Measurements from ENCODE around the gene CCDC137.

The CCDC137 gene

DNA sequence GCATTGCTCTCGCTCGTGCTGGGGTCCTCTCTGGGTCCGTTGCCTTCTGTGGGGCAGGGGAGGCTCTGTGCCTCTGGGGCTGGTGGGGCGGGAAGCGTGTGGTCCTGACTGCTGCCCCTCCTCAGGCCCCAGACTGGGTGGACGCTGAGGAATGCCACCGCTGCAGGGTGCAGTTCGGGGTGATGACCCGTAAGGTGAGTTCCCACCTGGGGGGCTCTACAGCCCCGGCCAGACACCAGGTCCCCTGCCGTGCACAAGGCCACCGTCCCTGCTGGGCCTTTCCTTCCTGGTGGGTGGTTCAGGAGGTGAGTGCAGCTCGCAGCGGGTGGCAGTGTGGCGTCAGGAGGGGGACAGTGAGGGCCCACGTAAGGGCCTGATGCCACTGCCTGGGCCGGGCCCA lies 24.0 kb downstream of the CCDC137 start:
- Histone ChIP-seq H3K27me3 (ENCODE audit: control insufficient read depth in 2 of 2, insufficient read depth in 2 of 2, low read length in 2 of 2) (no peaks in the 10 kb centered on the region), H3K9me3 (ENCODE audit: control insufficient read depth in 2 of 2, low read length in 2 of 2) (no peaks in the 10 kb centered on the region), H3K27ac (ENCODE audit: low read depth in 2 of 2, low read length in 2 of 2) (no peak overlapping the region), H3K4me1 (ENCODE audit: control insufficient read depth in 2 of 2, insufficient read depth in 2 of 2, low read length in 2 of 2) (peaks cover 0 to 2% of the 10 kb centered on the region in 2 donors), H3K9ac (ENCODE audit: low read depth in 1 of 2, low read length in 2 of 2) (no peak overlapping the region), H3K36me3 (ENCODE audit: control insufficient read depth in 2 of 2, insufficient read depth in 2 of 2, low read length in 2 of 2) (peaks cover 80 to 86% of the 10 kb centered on the region in 2 donors), H3K4me3 (ENCODE audit: low read length in 2 of 2) (no peak overlapping the region)

DNA sequence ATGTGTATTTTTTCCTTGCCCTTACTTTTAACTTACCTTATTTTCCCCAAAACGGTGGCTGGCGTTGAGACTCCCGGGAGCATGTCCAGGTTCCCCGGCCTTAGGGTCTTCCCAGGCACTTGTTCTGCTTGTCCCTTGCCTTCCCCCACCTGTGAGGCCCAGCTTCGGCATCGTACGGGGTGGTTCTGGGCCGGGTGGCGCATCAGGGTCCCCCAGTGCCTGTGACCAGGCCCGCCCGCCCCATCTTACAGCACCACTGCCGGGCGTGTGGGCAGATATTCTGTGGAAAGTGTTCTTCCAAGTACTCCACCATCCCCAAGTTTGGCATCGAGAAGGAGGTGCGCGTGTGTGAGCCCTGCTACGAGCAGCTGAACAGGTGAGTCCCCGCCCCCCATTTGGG lies 24.7 kb downstream of the CCDC137 start:
- Histone ChIP-seq H3K36me3 (ENCODE audit: control insufficient read depth in 2 of 2, insufficient read depth in 2 of 2, low read length in 2 of 2) (peaks cover 82 to 89% of the 10 kb centered on the region in 2 donors), H3K9me3 (ENCODE audit: control insufficient read depth in 2 of 2, low read length in 2 of 2) (no peaks in the 10 kb centered on the region), H3K9ac (ENCODE audit: low read depth in 1 of 2, low read length in 2 of 2) (no peak overlapping the region), H3K27me3 (ENCODE audit: control insufficient read depth in 2 of 2, insufficient read depth in 2 of 2, low read length in 2 of 2) (no peaks in the 10 kb centered on the region), H3K4me3 (ENCODE audit: low read length in 2 of 2) (no peak overlapping the region), H3K27ac (ENCODE audit: low read depth in 2 of 2, low read length in 2 of 2) (no peak overlapping the region), H3K4me1 (ENCODE audit: control insufficient read depth in 2 of 2, insufficient read depth in 2 of 2, low read length in 2 of 2) (no peaks in the 10 kb centered on the region)

DNA sequence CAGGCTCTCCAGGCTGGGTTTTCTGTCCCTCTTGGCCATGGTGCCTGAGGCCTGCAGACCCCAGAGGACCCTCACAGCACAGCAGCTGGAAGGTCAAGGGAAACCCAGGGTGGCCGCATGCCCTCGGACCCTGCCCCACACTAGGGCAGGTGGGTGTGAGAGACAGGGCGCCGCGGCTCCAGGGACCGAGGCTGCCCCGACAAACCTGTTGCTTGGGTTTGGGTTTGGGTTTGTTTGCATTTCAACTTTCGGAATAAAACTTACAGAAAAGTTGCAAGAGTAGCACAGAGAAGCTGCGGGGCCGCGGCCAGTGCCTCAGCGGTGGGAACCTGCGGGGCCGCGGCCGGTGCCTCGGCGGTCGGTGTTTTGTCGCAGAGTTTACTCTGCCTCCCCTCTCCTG lies 25.1 kb downstream of the CCDC137 start:
- no peak overlapping the region for H3K9ac ChIP-seq (ENCODE audit: low read depth in 1 of 2, low read length in 2 of 2)

DNA sequence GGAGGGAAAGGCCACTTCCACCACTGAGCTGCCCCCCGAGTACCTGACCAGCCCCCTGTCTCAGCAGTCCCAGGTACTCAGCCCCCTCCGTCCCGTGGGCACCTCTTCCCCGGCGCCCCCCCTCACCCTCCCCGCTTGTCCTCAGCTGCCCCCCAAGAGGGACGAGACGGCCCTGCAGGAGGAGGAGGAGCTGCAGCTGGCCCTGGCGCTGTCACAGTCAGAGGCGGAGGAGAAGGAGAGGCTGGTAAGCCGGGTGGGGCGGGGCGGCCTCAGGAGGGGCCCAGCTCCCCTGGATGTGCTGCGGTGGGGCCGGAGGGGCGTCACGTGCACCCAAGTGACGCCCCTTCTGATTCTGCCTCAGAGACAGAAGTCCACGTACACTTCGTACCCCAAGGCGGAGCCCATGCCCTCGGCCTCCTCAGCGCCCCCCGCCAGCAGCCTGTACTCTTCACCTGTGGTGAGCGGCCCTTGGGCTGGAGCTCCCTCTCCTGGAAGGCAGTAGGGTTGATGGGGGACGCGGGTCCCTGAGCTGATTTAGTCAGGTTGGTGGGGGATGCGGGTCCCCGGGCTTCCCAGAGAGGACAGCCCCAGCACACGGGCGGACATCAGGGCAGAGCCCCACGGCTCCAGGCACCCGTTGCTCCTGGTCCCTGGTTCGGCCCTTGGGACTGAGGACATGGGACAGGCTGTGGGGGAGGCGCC lies 27.1 kb downstream of the CCDC137 start:
- H3K4me1 ChIP-seq (ENCODE audit: control insufficient read depth in 2 of 2, insufficient read depth in 2 of 2, low read length in 2 of 2): no peaks in the 10 kb centered on the region
- no peak overlapping the region for H3K27ac ChIP-seq (ENCODE audit: low read depth in 2 of 2, low read length in 2 of 2)
- no peak overlapping the region for H3K9ac ChIP-seq (ENCODE audit: low read depth in 1 of 2, low read length in 2 of 2)
- no peak overlapping the region for H3K4me3 ChIP-seq (ENCODE audit: low read length in 2 of 2)
- H3K27me3 ChIP-seq (ENCODE audit: control insufficient read depth in 2 of 2, insufficient read depth in 2 of 2, low read length in 2 of 2): no peaks in the 10 kb centered on the region
- H3K9me3 ChIP-seq (ENCODE audit: control insufficient read depth in 2 of 2, low read length in 2 of 2): no peaks in the 10 kb centered on the region
- peaks cover 81 to 85% of the 10 kb centered on the region in 2 donors for H3K36me3 ChIP-seq (ENCODE audit: control insufficient read depth in 2 of 2, insufficient read depth in 2 of 2, low read length in 2 of 2)

More for the DNA sequence above, 25.1 kb downstream of the CCDC137 start:
- H3K36me3 ChIP-seq (ENCODE audit: control insufficient read depth in 2 of 2, insufficient read depth in 2 of 2, low read length in 2 of 2): peaks cover 81 to 89% of the 10 kb centered on the region in 2 donors
- no peak overlapping the region for H3K27ac ChIP-seq (ENCODE audit: low read depth in 2 of 2, low read length in 2 of 2)
- H3K9me3 ChIP-seq (ENCODE audit: control insufficient read depth in 2 of 2, low read length in 2 of 2): no peaks in the 10 kb centered on the region
- no peak overlapping the region for H3K4me3 ChIP-seq (ENCODE audit: low read length in 2 of 2)
- no peaks in the 10 kb centered on the region for H3K27me3 ChIP-seq (ENCODE audit: control insufficient read depth in 2 of 2, insufficient read depth in 2 of 2, low read length in 2 of 2)
- no peaks in the 10 kb centered on the region for H3K4me1 ChIP-seq (ENCODE audit: control insufficient read depth in 2 of 2, insufficient read depth in 2 of 2, low read length in 2 of 2)

DNA sequence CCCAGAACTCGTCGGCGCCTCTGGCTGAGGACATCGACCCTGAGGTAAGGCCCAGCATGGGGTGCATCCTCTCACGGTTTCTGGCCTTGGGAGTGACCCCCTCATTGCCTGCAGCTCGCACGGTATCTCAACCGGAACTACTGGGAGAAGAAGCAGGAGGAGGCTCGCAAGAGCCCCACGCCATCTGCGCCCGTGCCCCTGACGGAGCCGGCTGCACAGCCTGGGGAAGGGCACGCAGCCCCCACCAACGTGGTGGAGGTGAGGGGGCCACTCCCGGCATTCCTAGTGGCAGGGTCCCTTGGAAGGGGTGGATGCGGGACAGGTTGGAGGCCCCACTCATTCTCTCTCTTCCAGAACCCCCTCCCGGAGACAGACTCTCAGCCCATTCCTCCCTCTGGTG lies 28.3 kb downstream of the CCDC137 start:
- Histone ChIP-seq H3K4me1 (ENCODE audit: control insufficient read depth in 2 of 2, insufficient read depth in 2 of 2, low read length in 2 of 2) (no peaks in the 10 kb centered on the region), H3K27me3 (ENCODE audit: control insufficient read depth in 2 of 2, insufficient read depth in 2 of 2, low read length in 2 of 2) (no peaks in the 10 kb centered on the region), H3K36me3 (ENCODE audit: control insufficient read depth in 2 of 2, insufficient read depth in 2 of 2, low read length in 2 of 2) (peaks cover 74 to 83% of the 10 kb centered on the region in 2 donors), H3K9me3 (ENCODE audit: control insufficient read depth in 2 of 2, low read length in 2 of 2) (no peaks in the 10 kb centered on the region), H3K27ac (ENCODE audit: low read depth in 2 of 2, low read length in 2 of 2) (no peak overlapping the region), H3K4me3 (ENCODE audit: low read length in 2 of 2) (no peak overlapping the region), H3K9ac (ENCODE audit: low read depth in 1 of 2, low read length in 2 of 2) (no peak overlapping the region)

DNA sequence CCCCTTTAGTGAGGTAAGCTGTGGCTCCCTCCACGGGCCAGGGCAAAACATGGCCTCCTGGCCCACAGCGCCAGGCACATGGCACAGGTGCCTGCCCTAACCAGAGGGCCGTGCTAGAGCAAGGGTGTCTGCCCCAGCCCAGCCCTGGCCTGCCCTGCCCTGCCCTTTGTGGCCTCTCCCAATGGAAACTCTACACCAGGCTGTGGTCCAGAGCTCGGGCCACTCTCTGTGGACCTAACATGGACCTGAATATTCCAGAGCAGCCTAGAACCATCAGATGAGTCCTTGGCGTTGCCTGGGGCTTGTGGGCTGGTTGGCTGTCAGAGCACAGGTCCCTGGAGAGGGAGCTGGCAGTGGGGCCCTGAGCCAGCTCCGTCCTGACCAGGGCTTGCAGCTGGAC lies 28.7 kb downstream of the CCDC137 start:
- H3K4me3 ChIP-seq (ENCODE audit: low read length in 2 of 2): no peak overlapping the region
- H3K9me3 ChIP-seq (ENCODE audit: control insufficient read depth in 2 of 2, low read length in 2 of 2): no peaks in the 10 kb centered on the region
- H3K27ac ChIP-seq (ENCODE audit: low read depth in 2 of 2, low read length in 2 of 2): no peak overlapping the region
- no peaks in the 10 kb centered on the region for H3K4me1 ChIP-seq (ENCODE audit: control insufficient read depth in 2 of 2, insufficient read depth in 2 of 2, low read length in 2 of 2)
- H3K36me3 ChIP-seq (ENCODE audit: control insufficient read depth in 2 of 2, insufficient read depth in 2 of 2, low read length in 2 of 2): peaks cover 73 to 79% of the 10 kb centered on the region in 2 donors
- no peaks in the 10 kb centered on the region for H3K27me3 ChIP-seq (ENCODE audit: control insufficient read depth in 2 of 2, insufficient read depth in 2 of 2, low read length in 2 of 2)
- no peak overlapping the region for H3K9ac ChIP-seq (ENCODE audit: low read depth in 1 of 2, low read length in 2 of 2)

DNA sequence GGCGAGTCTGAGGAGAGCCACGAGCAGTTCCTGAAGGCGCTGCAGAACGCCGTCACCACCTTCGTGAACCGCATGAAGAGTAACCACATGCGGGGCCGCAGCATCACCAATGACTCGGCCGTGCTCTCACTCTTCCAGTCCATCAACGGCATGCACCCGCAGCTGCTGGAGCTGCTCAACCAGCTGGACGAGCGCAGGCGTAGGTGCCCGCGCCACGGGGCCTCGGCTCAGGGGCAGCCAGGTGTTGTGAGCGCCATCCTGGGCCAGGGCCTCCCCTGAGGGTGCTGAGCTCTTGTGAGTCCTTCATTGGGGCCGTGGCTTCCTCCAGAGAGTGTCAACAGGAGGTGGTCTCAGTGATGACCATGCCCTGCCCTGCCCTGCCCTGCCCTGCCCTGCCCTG lies 29.3 kb downstream of the CCDC137 start:
- Histone ChIP-seq H3K27ac (ENCODE audit: low read depth in 2 of 2, low read length in 2 of 2) (no peak overlapping the region), H3K36me3 (ENCODE audit: control insufficient read depth in 2 of 2, insufficient read depth in 2 of 2, low read length in 2 of 2) (peaks cover 73 to 77% of the 10 kb centered on the region in 2 donors), H3K9me3 (ENCODE audit: control insufficient read depth in 2 of 2, low read length in 2 of 2) (no peaks in the 10 kb centered on the region), H3K9ac (ENCODE audit: low read depth in 1 of 2, low read length in 2 of 2) (no peak overlapping the region), H3K27me3 (ENCODE audit: control insufficient read depth in 2 of 2, insufficient read depth in 2 of 2, low read length in 2 of 2) (no peaks in the 10 kb centered on the region), H3K4me1 (ENCODE audit: control insufficient read depth in 2 of 2, insufficient read depth in 2 of 2, low read length in 2 of 2) (peaks cover 0 to 1% of the 10 kb centered on the region in 2 donors), H3K4me3 (ENCODE audit: low read length in 2 of 2) (no peak overlapping the region)

DNA sequence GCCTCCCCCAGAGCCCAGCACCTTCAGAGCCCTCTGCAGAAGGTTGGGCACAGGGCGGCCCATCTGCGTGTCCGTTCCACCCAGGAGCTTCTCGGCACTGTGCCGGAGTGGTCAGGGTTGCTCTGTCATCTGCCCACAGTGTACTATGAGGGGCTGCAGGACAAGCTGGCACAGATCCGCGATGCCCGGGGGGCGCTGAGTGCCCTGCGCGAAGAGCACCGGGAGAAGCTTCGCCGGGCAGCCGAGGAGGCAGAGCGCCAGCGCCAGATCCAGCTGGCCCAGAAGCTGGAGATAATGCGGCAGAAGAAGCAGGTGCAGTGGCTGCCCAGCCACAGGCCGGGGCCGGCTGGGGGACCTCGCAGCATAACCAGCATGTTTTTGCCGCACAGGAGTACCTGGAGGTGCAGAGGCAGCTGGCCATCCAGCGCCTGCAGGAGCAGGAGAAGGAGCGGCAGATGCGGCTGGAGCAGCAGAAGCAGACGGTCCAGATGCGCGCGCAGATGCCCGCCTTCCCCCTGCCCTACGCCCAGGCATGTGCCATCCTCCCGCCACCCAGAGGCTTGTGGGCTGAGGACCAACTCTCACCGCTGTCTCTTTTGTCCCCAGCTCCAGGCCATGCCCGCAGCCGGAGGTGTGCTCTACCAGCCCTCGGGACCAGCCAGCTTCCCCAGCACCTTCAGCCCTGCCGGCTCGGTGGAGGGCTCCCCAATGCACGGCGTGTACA lies 29.8 kb downstream of the CCDC137 start:
- H3K27me3 ChIP-seq (ENCODE audit: control insufficient read depth in 2 of 2, insufficient read depth in 2 of 2, low read length in 2 of 2): no peaks in the 10 kb centered on the region
- no peak overlapping the region for H3K4me3 ChIP-seq (ENCODE audit: low read length in 2 of 2)
- no peaks in the 10 kb centered on the region for H3K9me3 ChIP-seq (ENCODE audit: control insufficient read depth in 2 of 2, low read length in 2 of 2)
- peaks cover 73 to 75% of the 10 kb centered on the region in 2 donors for H3K36me3 ChIP-seq (ENCODE audit: control insufficient read depth in 2 of 2, insufficient read depth in 2 of 2, low read length in 2 of 2)
- H3K4me1 ChIP-seq (ENCODE audit: control insufficient read depth in 2 of 2, insufficient read depth in 2 of 2, low read length in 2 of 2): peaks cover 3 to 7% of the 10 kb centered on the region in 2 donors
- no peak overlapping the region for H3K27ac ChIP-seq (ENCODE audit: low read depth in 2 of 2, low read length in 2 of 2)
- no peak overlapping the region for H3K9ac ChIP-seq (ENCODE audit: low read depth in 1 of 2, low read length in 2 of 2)

DNA sequence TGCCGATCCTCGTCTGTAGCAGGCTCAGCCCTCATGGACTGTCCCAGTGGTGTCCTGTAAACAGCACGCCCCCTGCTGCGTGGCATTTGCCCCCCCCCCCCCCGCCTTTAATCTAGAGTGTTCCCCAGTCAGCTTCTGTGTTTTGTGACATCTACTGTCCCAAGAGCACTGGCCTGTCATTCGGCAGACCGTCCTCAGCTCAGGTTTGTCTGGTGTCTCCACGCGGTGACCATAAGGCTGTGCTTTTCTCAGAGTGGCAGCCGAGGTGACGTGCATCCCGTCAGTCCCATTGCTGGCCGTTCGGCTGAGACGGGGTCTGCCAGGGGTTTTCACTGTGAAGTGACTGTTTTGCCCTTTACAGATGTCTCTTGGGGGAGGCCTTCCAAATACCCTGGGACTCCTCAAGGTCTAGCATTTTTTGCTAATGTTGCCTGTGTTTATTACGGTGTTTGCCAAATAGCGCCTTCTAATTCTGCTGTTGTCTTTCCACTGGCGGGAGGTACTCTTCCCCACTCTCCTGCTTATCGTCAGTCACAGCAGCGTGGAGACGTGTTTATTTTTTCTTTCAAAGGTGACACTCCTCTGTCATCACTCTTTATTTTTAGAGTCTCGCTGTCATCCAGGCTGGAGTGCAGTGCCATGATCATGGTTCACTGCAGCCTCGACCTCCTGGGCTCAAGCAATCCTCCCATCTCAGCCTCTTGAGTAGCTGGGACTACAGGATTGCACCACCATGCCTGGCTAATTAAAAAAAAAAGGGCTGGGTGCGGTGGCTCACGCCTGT lies 30.9 kb downstream of the CCDC137 start:
- Histone ChIP-seq H3K9ac (ENCODE audit: low read depth in 1 of 2, low read length in 2 of 2) (no peak overlapping the region), H3K27me3 (ENCODE audit: control insufficient read depth in 2 of 2, insufficient read depth in 2 of 2, low read length in 2 of 2) (no peaks in the 10 kb centered on the region), H3K27ac (ENCODE audit: low read depth in 2 of 2, low read length in 2 of 2) (no peak overlapping the region), H3K36me3 (ENCODE audit: control insufficient read depth in 2 of 2, insufficient read depth in 2 of 2, low read length in 2 of 2) (peaks cover 67 to 68% of the 10 kb centered on the region in 2 donors), H3K9me3 (ENCODE audit: control insufficient read depth in 2 of 2, low read length in 2 of 2) (no peaks in the 10 kb centered on the region), H3K4me3 (ENCODE audit: low read length in 2 of 2) (no peak overlapping the region), H3K4me1 (ENCODE audit: control insufficient read depth in 2 of 2, insufficient read depth in 2 of 2, low read length in 2 of 2) (peaks cover 13 to 16% of the 10 kb centered on the region in 2 donors)

Measured in mucosa of rectum (tissue), 2 donors.